KOPT-K1 (cell line): ENCODE results near the gene ZNF507.
A peak's percentile ranks its signal among the peaks of the same experiment; 100 is the strongest.
"Not testable (repeated sequence)": the region's sequence is repeated elsewhere in the genome, so short reads cannot be mapped to it uniquely, and the experiment has no call there.

Experiments
- H3K27ac ChIP-seq: fragments of 200-600 bp; sonication (generic); 2 replicates; pipeline ENCODE4 v1.5.1; 2016; ENCODE audit warnings: antibody characterized with exemption, mild to moderate bottlenecking, low read depth, low read length; ENCODE audit not compliant: poor library complexity, severe bottlenecking
- H3K36me3 ChIP-seq: fragments of 200-600 bp; sonication (generic); 2 replicates; pipeline ENCODE4 v1.5.1; 2017; ENCODE audit warnings: antibody characterized with exemption, mild to moderate bottlenecking, low read length, moderate library complexity; ENCODE audit not compliant: insufficient read depth
- H3K9me3 ChIP-seq: fragments of 200-600 bp; sonication (generic); 2 replicates; pipeline ENCODE4 v1.5.1; 2017; ENCODE audit warnings: antibody characterized with exemption, low read length, mild to moderate bottlenecking; ENCODE audit not compliant: insufficient read depth, poor library complexity, severe bottlenecking

ZNF507 gene

GRCh38 chr19:32373585-32374295, 28.3 kb downstream of the ZNF507 start:
- no peak overlapping the region for H3K27ac ChIP-seq
- peaks cover 96% of the 10 kb centered on the region for H3K36me3 ChIP-seq
- H3K9me3 ChIP-seq: no peaks in the 10 kb centered on the region

GRCh38 chr19:32374362-32374761, 29.0 kb downstream of the ZNF507 start:
- not testable (repeated sequence) for H3K27ac ChIP-seq, H3K9me3 ChIP-seq
- peaks cover 96% of the 10 kb centered on the region for H3K36me3 ChIP-seq

- peaks cover 98% of the 10 kb centered on the region for H3K36me3 ChIP-seq
- not testable (repeated sequence) for H3K27ac ChIP-seq, H3K9me3 ChIP-seq
Observed at GRCh38 chr19:32377088-32377487, 31.7 kb downstream of the ZNF507 start.

DNA sequence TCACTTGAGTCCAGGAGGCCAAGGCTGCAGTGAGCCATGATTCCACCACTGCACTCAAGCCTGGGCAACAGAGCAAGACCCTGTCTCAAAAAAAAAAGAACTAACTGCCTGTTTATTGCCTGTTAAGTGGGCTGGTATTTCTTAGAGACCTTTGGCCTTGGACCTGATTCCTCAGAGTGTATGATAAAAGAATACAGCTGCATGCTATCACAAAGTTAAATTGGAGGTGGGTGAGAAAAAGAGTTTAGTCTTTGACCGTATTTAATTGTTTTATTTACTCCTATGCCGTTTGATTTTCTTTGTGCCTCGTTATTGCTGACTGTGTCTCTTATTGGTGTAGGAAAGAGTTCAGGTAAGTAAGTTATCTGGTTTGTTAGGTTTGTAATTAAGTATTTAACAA, 34.9 kb downstream of the ZNF507 start:
- Histone ChIP-seq H3K9me3 (no peaks in the 10 kb centered on the region), H3K36me3 (peaks cover 98% of the 10 kb centered on the region), H3K27ac (no peak overlapping the region)

GRCh38 chr19:32387701-32388392, 42.4 kb downstream of the ZNF507 start:
- peaks cover 51% of the 10 kb centered on the region for H3K36me3 ChIP-seq
- H3K27ac ChIP-seq: no peak overlapping the region
- H3K9me3 ChIP-seq: no peaks in the 10 kb centered on the region

DNA sequence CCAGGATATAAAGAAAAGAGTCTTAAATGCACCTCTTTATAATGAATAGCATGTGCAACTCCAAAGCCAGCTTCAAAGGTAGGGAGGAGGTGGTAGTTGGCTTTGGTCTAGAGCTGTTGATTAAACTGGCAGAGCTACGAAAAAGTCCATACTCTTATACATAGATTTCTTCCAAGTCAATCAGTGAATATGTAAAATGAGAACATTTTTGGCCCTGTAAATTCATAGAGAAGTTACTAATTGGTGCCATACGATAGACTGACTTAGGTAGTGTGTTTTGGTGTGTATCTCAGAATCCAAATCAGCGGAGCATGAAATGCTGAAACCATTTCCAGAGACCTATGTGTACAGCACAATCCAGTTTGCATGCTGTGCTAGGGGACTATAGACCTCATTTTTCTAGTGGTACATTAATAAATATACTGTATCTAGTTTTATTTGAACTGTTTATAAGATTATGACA, 43.0 kb downstream of the ZNF507 start:
- no peak overlapping the region for H3K27ac ChIP-seq
- H3K36me3 ChIP-seq: peaks cover 45% of the 10 kb centered on the region

DNA sequence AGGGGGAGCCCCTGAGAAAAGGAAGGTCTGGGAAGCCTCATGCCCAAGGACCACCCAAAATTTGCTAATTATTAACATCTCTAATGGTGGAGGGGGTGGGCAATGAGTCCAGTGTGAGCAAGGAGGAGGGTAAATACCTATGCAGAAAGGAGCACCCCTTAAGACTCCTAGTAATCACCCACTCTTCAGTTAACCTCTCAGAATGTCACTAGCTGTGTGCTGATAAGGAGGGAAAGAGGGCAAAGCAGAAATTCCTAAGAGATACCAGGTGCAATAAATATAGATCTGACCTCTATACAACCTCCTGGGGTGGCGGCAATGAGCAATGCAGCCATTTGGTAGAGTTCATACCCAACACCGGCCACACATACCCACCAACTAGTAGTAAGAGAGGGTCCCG, 47.5 kb downstream of the ZNF507 start:
- Histone ChIP-seq H3K27ac (no peak overlapping the region), H3K9me3 (no peaks in the 10 kb centered on the region), H3K36me3 (peaks cover 5% of the 10 kb centered on the region)

More for the DNA sequence above, 43.0 kb downstream of the ZNF507 start:
- H3K9me3 ChIP-seq: no peaks in the 10 kb centered on the region

GRCh38 chr19:32396046-32396652, 50.7 kb downstream of the ZNF507 start:
- Histone ChIP-seq H3K36me3 (no peaks in the 10 kb centered on the region), H3K27ac (no peak overlapping the region), H3K9me3 (no peaks in the 10 kb centered on the region)

GRCh38 chr19:32397671-32398101, 52.3 kb downstream of the ZNF507 start:
- no peak overlapping the region for H3K27ac ChIP-seq
- H3K9me3 ChIP-seq: no peaks in the 10 kb centered on the region
- no peaks in the 10 kb centered on the region for H3K36me3 ChIP-seq

GRCh38 chr19:32401992-32402391, 56.6 kb downstream of the ZNF507 start:
- H3K9me3 ChIP-seq: no peaks in the 10 kb centered on the region
- H3K36me3 ChIP-seq: no peaks in the 10 kb centered on the region
- no peak overlapping the region for H3K27ac ChIP-seq

DNA sequence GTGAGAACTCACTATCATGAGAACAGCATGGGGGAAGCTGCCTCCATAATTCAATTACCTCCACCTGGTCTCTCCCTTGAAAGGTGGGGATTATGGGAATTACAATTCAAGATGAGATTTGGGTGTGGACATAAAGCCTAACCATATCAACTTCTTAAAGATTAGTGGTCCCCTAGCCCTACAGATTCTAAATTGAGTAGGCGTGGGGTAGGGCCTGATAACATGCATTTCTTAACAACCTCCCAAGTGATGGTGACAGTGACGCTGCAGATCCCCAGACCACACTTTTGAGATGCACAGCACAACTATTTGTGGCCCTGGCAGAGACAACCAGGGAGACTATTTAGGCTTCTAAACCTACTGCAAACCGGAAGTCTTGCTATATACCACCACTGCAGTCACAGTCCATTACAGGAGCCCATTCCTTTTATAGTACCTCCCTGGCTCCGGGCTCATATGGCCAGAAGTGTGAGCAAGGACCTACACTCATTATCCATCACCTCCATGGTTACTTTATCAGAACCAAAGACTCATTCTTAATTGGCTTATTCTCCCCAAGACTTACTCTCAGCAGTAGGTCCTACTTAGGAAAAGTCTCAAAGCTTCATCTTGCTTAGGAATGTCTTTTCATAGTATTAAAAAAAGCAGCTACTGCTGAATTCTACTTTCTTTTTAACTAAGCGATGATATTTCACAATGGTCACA, 58.0 kb downstream of the ZNF507 start:
- H3K36me3 ChIP-seq: no peaks in the 10 kb centered on the region
- H3K9me3 ChIP-seq: no peaks in the 10 kb centered on the region
- H3K27ac ChIP-seq: no peak overlapping the region

- no peak overlapping the region for H3K27ac ChIP-seq
- no peaks in the 10 kb centered on the region for H3K36me3 ChIP-seq
- no peaks in the 10 kb centered on the region for H3K9me3 ChIP-seq
Observed at GRCh38 chr19:32404213-32404932, 59.0 kb downstream of the ZNF507 start.

- H3K9me3 ChIP-seq: no peaks in the 10 kb centered on the region
- peak overlapping the region; percentile 79 for H3K27ac ChIP-seq
- no peaks in the 10 kb centered on the region; the same call in 1 of the 2 replicates for H3K36me3 ChIP-seq
Observed at GRCh38 chr19:32404933-32405430, 59.6 kb downstream of the ZNF507 start.

DNA sequence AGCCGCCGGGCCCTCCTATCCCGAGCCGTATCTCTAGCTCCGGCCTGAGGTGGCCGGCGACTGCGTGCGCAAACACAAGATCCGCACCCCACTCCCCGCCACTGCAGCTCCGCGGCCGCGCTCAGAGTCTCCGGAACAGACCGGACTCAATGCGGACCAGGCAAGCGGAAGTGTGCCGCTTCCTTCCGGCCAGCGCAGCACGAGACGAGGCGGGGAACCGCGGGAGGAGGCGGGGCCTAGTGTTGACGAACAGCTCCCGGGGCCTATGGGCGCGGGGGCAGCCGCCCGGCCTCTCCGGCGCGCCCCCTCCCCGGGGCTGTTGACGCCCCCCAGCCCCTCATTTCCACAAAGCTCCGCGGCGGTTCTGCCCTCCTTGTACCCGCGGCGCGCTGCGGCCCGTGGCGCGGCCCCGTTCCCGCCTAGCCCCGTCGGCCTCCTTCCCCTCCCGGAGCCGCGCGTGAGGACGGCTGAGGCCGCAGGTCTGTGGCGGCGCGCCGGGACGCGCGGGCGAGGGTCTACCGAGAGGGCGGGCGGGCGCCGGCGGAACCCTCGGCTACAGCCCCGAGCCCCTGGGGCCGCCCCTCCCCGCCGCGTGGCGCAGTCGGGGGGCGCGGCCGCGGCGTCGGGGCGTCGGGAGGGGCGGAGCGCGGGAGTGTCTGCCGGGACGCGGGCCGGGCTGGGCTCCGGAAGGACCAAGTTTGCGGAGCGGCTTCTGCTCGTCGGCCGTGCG, 60.2 kb downstream of the ZNF507 start, which contains the start of gene DPY19L3:
Gene DPY19L3, plus strand, starts transcription at position 340 of the 730 bp plus-strand sequence. CDS start 2,484 bp downstream, outside the sequence.
- no peaks in the 10 kb centered on the region; the same call in 1 of the 2 replicates for H3K36me3 ChIP-seq
- H3K9me3 ChIP-seq: no peaks in the 10 kb centered on the region

More for the DNA sequence above, 60.2 kb downstream of the ZNF507 start, which contains the start of gene DPY19L3:
- H3K27ac ChIP-seq: peak within 1 kb of the TSS; percentile 79
